ENCODE results near the gene ERCC3.
A peak's percentile ranks its signal among the peaks of the same experiment; 100 is the strongest.
"Not testable (repeated sequence)": the region's sequence is repeated elsewhere in the genome, so short reads cannot be mapped to it uniquely, and the experiment has no call there.

The ERCC3 gene

DNA sequence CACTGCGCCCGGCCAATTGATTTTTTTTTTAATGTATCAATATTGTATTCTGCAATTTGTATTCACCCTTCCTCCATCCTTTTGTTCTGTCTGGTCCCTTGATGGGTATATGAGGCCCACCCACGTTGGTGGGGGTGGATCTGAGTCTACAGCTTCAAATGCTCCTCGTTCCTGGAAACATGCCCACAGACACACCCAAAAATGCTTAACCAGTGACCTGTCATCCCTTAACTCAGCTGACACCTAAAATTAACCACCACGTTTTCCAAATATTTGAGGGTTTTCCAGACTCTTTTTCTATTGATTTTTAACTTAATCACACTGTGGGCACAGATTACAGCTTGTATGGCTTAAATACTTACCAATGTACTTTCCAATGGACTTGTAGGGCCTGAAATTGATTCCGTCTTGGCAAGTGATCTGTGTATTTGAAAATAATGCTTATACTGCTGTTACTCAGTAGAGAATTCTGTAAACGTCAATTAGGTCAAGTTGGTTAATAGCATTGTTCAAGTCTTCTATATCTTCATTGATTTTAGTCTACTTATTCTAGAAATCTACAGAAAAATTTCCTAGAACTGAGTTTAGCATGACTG is 39.5 kb downstream of the ERCC3 start:
- Histone ChIP-seq H3K9ac (ENCODE audit: low read length) (no peak overlapping the region), H3K9me3 (ENCODE audit: control insufficient read depth, low read length) (no peaks in the 10 kb centered on the region), H3K36me3 (ENCODE audit: control insufficient read depth, insufficient read depth, low read length, severe bottlenecking) (peaks cover 33% of the 10 kb centered on the region), H3K27me3 (replicated peaks; ENCODE audit: control insufficient read depth, insufficient read depth, low read length) (no peaks in the 10 kb centered on the region), H3K4me1 (ENCODE audit: control insufficient read depth, insufficient read depth, low read length) (no peaks in the 10 kb centered on the region), H3K4me3 (ENCODE audit: low read length) (no peak overlapping the region)
- DNase-seq (ENCODE audit: low read depth) = no peak

DNA sequence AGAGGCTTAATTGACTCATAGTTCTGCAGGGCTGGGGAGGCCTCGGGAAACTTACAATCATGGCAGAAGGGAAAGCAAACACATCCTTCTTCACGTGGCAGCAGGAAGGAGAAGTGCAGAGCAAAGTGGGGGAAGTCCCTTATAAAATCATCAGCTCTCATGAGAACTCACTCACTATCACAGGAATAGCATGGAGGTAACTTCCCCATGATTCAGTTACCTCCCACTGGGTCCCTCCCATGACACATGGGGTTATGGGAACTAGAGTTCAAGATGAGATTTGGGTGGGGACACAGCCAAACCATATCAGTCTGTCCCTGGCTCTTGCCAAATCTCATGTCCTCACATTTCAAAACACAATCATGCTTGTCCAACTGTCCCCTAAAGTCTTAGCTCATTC is 52.8 kb downstream of the ERCC3 start:
- not testable (repeated sequence) for H3K36me3 ChIP-seq (ENCODE audit: control insufficient read depth, insufficient read depth, low read length, severe bottlenecking); DNase-seq (ENCODE audit: low read depth); H3K4me1 ChIP-seq (ENCODE audit: control insufficient read depth, insufficient read depth, low read length); H3K27me3 ChIP-seq (replicated peaks; ENCODE audit: control insufficient read depth, insufficient read depth, low read length); H3K4me3 ChIP-seq (ENCODE audit: low read length); H3K9ac ChIP-seq (ENCODE audit: low read length)
- H3K9me3 ChIP-seq (ENCODE audit: control insufficient read depth, low read length) = peaks cover 11% of the 10 kb centered on the region

DNA sequence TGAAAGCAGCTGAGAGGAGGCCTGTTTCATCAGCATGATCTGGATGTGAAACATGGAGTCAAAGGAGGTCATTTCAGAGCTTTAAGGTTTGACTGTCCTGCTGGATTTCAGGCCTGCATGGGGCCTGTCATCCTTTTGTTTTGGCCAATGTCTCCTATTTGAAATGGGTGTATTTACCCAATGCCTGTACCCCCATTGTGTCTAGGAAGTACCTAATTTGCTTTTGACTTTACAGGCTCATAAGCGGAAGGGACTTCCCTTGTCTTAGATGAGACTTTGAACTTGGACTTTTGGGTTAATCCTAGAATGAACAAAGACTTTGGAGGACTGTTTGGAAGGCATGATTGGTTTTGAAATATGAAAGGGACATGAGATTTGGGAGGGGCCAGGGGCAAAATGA is 54.5 kb downstream of the ERCC3 start:
- H3K9me3 ChIP-seq (ENCODE audit: control insufficient read depth, low read length) = peaks cover 11% of the 10 kb centered on the region
- H3K9ac ChIP-seq (ENCODE audit: low read length) = no peak overlapping the region
- no peaks in the 10 kb centered on the region for H3K27me3 ChIP-seq (replicated peaks; ENCODE audit: control insufficient read depth, insufficient read depth, low read length)
- no peaks in the 10 kb centered on the region for H3K36me3 ChIP-seq (ENCODE audit: control insufficient read depth, insufficient read depth, low read length, severe bottlenecking)
- H3K4me3 ChIP-seq (ENCODE audit: low read length) = no peak overlapping the region
- H3K4me1 ChIP-seq (ENCODE audit: control insufficient read depth, insufficient read depth, low read length) = no peaks in the 10 kb centered on the region
- no peak for DNase-seq (ENCODE audit: low read depth)

DNA sequence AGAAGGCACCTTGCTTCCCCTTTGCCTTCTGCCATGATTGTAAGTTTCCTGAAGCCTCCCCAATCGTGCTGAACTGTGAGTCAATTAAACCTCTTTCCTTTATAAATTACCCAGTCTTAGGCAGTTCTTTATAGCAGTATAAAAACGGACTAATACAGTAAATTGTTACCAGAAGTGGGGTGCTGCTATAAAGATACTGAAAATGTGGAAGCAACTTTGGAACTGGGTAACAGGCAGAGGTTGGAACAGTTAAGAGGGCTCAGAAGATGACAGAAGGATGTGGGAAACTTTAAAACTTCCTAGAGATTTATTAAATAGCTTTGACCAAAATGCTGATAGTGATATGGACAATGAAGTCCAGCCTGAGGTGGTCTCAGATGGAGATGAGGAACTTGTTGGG is 56.2 kb downstream of the ERCC3 start:
- H3K4me3 ChIP-seq (ENCODE audit: low read length); DNase-seq (ENCODE audit: low read depth); H3K27me3 ChIP-seq (replicated peaks; ENCODE audit: control insufficient read depth, insufficient read depth, low read length); H3K9ac ChIP-seq (ENCODE audit: low read length); H3K36me3 ChIP-seq (ENCODE audit: control insufficient read depth, insufficient read depth, low read length, severe bottlenecking); H3K4me1 ChIP-seq (ENCODE audit: control insufficient read depth, insufficient read depth, low read length): not testable (repeated sequence)
- peaks cover 11% of the 10 kb centered on the region for H3K9me3 ChIP-seq (ENCODE audit: control insufficient read depth, low read length)

DNA sequence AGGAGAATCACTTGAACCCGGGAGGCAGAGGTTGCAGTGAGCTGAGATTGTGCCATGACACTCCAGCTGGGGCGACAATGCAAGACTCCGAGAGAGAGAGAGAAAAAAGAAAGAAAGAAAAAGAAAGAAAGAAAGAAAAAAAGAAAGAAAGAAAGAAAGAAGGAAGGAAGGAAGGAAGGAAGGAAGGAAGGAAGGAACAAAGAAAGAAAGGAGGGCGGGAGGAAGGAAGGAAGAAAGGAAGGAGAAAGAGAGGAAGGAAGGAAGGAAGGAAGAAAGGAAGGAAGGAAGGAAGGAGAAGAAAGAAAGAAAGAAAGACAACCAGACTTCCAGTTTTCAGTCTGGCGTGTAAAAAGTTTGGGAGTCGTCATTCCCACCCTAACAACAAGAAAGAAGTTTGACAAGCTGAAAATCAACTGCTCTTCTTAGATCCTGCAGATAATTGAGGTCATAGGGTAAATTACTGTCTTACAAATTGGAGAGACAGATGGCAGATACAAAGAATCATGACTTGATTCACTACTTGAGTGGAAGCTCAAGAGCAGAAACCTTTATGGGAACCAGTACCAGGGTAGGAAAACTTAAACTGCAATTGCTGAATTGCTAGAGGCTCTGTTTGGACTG is 58.8 kb downstream of the ERCC3 start:
- Histone ChIP-seq H3K4me3 (ENCODE audit: low read length) (no peak overlapping the region), H3K27me3 (replicated peaks; ENCODE audit: control insufficient read depth, insufficient read depth, low read length) (no peaks in the 10 kb centered on the region), H3K36me3 (ENCODE audit: control insufficient read depth, insufficient read depth, low read length, severe bottlenecking) (no peaks in the 10 kb centered on the region), H3K9ac (ENCODE audit: low read length) (no peak overlapping the region), H3K4me1 (ENCODE audit: control insufficient read depth, insufficient read depth, low read length) (peaks cover 17% of the 10 kb centered on the region), H3K9me3 (ENCODE audit: control insufficient read depth, low read length) (peaks cover 11% of the 10 kb centered on the region)
- no peak for DNase-seq (ENCODE audit: low read depth)

DNA sequence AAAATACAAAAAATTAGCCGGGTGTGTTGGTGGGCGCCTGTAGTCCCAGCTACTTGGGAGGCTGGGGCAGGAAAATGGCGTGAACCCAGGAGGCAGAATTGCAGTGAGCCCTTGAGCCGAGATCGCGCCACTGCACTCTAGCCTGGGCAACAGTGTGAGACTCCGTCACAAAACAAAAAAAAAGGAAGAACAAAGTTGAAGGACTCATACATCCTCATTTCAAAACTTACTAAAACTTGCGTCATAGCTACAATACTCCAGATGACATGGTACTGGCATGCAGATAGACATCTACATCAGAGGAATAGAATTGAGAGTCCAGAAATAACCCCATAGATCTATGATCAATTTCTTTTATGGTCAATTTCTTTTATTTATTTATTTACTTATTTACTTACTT is 60.2 kb downstream of the ERCC3 start:
- H3K9me3 ChIP-seq (ENCODE audit: control insufficient read depth, low read length) = peaks cover 11% of the 10 kb centered on the region
- no peaks in the 10 kb centered on the region for H3K27me3 ChIP-seq (replicated peaks; ENCODE audit: control insufficient read depth, insufficient read depth, low read length)
- no peak for DNase-seq (ENCODE audit: low read depth)
- peaks cover 17% of the 10 kb centered on the region for H3K4me1 ChIP-seq (ENCODE audit: control insufficient read depth, insufficient read depth, low read length)
- H3K9ac ChIP-seq (ENCODE audit: low read length) = no peak overlapping the region
- H3K36me3 ChIP-seq (ENCODE audit: control insufficient read depth, insufficient read depth, low read length, severe bottlenecking) = no peaks in the 10 kb centered on the region
- no peak overlapping the region for H3K4me3 ChIP-seq (ENCODE audit: low read length)

DNA sequence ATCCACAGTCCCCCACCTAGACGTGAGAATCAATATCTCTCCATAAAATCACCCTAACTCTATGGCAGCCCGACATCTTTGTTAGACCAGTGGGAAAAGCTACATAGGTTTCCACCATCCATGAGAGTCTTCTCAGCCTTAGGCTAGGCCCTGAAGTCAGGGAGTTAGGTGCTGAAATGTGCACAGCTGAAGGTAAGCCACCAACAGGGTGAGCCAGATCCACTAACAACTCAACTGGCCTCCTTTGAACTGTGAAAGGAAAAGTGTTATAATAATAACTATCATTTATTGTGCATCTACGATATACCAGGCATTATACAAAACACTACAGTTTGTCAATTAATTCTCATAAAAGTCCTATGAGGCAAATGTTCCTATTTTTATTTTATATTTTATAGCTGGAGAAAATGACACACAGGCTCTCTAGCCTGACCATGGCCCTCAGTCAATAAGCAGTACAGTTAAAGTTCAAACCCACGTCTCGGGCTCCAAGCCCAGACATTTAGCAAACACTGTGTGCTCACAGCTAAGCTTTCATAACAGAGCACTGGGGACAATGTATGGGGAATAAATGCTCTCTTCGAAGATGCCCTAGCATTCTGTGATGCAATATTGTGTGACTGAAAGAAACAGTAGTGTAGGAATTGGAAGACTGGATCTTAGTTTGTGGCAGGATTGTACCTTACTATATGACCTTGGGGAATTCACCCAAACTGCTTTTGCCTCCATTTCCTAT is 62.6 kb downstream of the ERCC3 start:
- H3K27me3 ChIP-seq (replicated peaks; ENCODE audit: control insufficient read depth, insufficient read depth, low read length) = no peaks in the 10 kb centered on the region
- H3K9me3 ChIP-seq (ENCODE audit: control insufficient read depth, low read length) = no peaks in the 10 kb centered on the region
- H3K9ac ChIP-seq (ENCODE audit: low read length) = peak overlapping the region; percentile 62

DNA sequence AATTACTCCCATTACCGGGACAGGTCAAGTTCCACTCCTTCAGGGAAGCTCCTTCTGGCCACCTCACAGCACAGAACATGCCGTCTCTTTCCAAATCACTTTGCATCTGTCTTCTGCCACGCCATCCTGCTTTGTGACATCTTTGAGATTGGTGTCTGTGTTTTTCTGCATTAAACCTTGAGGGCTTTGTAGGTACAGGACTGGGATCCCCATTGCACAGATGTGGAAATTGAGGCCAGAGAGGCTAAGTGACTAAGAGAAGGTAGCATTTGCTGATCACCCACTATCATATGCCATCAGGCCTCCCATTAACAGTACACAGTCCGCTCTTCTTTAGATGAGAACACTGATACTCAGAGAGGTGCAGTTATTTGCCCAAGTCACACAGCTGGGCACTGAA is 64.4 kb downstream of the ERCC3 start:
- H3K9me3 ChIP-seq (ENCODE audit: control insufficient read depth, low read length) = no peaks in the 10 kb centered on the region
- peaks cover 33% of the 10 kb centered on the region for H3K4me1 ChIP-seq (ENCODE audit: control insufficient read depth, insufficient read depth, low read length)
- H3K9ac ChIP-seq (ENCODE audit: low read length) = no peak overlapping the region
- no peak overlapping the region for H3K4me3 ChIP-seq (ENCODE audit: low read length)
- DNase-seq (ENCODE audit: low read depth) = no peak
- H3K27me3 ChIP-seq (replicated peaks; ENCODE audit: control insufficient read depth, insufficient read depth, low read length) = no peaks in the 10 kb centered on the region
- no peaks in the 10 kb centered on the region for H3K36me3 ChIP-seq (ENCODE audit: control insufficient read depth, insufficient read depth, low read length, severe bottlenecking)

More for the DNA sequence above, 62.6 kb downstream of the ERCC3 start:
- Histone ChIP-seq H3K36me3 (ENCODE audit: control insufficient read depth, insufficient read depth, low read length, severe bottlenecking) (no peaks in the 10 kb centered on the region), H3K4me1 (ENCODE audit: control insufficient read depth, insufficient read depth, low read length) (peaks cover 25% of the 10 kb centered on the region), H3K4me3 (ENCODE audit: low read length) (no peak overlapping the region)
- peak; percentile 77 for DNase-seq (ENCODE audit: low read depth)

DNA sequence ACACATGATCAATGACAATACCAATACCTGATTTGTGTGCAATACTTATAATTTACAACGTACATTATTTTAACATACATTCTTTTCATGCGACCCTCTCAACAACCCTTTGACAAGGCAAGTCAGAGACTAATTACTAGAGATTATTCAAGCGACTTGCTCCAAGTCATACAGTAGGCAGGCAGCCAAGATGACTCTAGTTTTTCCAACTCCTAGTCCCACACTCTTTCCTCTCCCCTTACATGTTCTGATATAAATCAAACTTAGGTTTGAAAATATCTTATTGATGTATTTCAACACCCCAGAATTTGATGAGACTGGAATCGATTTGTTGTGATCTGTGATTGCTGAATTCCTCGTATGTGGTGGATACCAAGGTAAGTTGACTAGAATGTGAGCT is 65.8 kb downstream of the ERCC3 start:
- Histone ChIP-seq H3K9me3 (ENCODE audit: control insufficient read depth, low read length) (no peaks in the 10 kb centered on the region), H3K36me3 (ENCODE audit: control insufficient read depth, insufficient read depth, low read length, severe bottlenecking) (no peaks in the 10 kb centered on the region), H3K4me3 (ENCODE audit: low read length) (no peak overlapping the region), H3K9ac (ENCODE audit: low read length) (no peak overlapping the region), H3K4me1 (ENCODE audit: control insufficient read depth, insufficient read depth, low read length) (peaks cover 33% of the 10 kb centered on the region), H3K27me3 (replicated peaks; ENCODE audit: control insufficient read depth, insufficient read depth, low read length) (no peaks in the 10 kb centered on the region)
- DNase-seq (ENCODE audit: low read depth) = no peak

DNA sequence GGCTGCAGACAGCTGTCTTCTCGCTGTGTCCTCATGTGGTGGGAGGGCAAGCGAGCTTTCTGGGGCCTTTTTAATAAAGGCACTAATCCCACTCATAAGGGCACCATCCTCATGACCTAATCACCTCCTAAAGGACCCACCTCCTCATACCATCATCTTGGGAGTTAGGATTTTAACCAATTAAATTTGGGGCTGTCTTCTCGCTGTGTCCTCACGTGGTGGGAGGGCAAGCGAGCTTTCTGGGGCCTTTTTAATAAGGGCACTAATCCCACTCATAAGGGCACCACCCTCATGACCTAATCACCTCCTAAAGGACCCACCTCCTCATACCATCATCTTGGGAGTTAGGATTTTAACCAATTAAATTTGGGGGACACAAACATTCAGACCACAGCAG is 66.7 kb downstream of the ERCC3 start:
- DNase-seq (ENCODE audit: low read depth); H3K36me3 ChIP-seq (ENCODE audit: control insufficient read depth, insufficient read depth, low read length, severe bottlenecking): not testable (repeated sequence)

DNA sequence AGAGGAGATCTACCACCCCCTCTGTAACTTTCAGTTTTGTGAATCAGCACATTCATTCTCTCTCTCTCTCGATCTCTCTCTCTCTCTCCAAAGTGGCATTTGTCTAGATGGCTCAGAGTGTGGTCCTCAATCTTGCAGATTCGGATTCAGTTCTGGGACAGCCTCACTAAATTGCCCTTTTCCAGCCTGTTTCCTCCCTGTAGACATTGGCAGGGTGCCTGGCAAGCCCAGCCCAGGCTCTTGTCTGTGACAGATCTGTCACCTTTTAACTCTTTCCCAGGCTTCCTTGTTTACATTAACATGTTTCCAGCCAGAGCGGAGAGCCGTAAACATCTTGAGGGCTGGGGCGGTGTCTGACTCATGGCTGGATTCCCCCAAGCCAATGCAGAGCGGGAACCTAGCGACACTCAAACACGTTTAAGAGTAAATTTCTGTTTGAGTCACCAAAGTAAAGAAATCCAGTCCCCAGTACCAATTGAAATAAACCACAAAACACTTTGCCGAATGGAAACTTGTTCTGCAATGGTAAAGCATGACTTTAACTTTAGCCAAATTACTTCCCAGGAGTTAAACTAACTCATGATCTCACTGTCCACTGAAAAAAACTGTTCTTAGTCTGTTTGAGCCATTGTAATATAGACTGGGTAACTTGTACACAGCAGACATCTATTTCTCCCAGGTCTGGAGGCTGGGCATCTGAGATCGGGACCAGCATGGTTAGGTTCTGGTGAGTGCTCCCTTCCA is 67.3 kb downstream of the ERCC3 start:
- no peaks in the 10 kb centered on the region for H3K9me3 ChIP-seq (ENCODE audit: control insufficient read depth, low read length)
- H3K4me3 ChIP-seq (ENCODE audit: low read length) = peak overlapping the region; percentile 6
- no peaks in the 10 kb centered on the region for H3K36me3 ChIP-seq (ENCODE audit: control insufficient read depth, insufficient read depth, low read length, severe bottlenecking)
- peaks cover 25% of the 10 kb centered on the region for H3K4me1 ChIP-seq (ENCODE audit: control insufficient read depth, insufficient read depth, low read length)
- peak; percentile 87 for DNase-seq (ENCODE audit: low read depth)
- no peak overlapping the region for H3K9ac ChIP-seq (ENCODE audit: low read length)
- H3K27me3 ChIP-seq (replicated peaks; ENCODE audit: control insufficient read depth, insufficient read depth, low read length) = no peaks in the 10 kb centered on the region

More for the DNA sequence above, 66.7 kb downstream of the ERCC3 start:
- H3K9me3 ChIP-seq (ENCODE audit: control insufficient read depth, low read length); H3K4me3 ChIP-seq (ENCODE audit: low read length); H3K27me3 ChIP-seq (replicated peaks; ENCODE audit: control insufficient read depth, insufficient read depth, low read length); H3K9ac ChIP-seq (ENCODE audit: low read length): not testable (repeated sequence)
- peaks cover 30% of the 10 kb centered on the region for H3K4me1 ChIP-seq (ENCODE audit: control insufficient read depth, insufficient read depth, low read length)

Measured in adipocyte (in vitro differentiated cells).